ENCODE results near the gene SYPL1.

The SYPL1 gene

GRCh38 chr7:106068538-106068961, 43.6 kb downstream of the SYPL1 start:
- TF ChIP-seq POLR2AphosphoS5 (IDR thresholded peaks at IDR 0.05; ENCODE audit: low read depth, low read length) (no peak), SIN3A (IDR thresholded peaks at IDR 0.05; ENCODE audit: borderline replicate concordance, insufficient read depth, low read length) (no peak), REST (IDR thresholded peaks at IDR 0.05; ENCODE audit: insufficient read depth in 1 of 2, low read depth in 2 of 2, low read length in 2 of 2) (no peak)

DNA sequence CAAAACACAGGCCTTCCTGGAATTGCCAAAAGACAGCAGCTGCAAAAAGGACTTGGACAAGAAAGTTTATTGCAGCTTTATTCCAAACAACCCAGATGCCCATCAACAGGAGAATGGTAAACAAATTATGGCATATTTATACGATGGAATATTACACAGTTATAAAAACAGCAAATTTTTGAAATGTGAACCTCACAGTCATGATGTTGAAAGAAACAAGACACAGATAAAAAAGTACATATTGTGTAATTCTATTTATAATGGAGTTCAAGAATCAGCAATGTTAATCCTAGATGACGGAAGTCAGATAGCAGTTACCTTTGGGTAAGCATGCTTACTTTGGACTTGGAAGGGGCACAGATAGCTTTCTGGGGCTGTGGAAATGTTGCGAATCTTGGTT, 44.4 kb downstream of the SYPL1 start:
- TF ChIP-seq SIN3A (IDR thresholded peaks at IDR 0.05; ENCODE audit: borderline replicate concordance, insufficient read depth, low read length), result no peak
- no peak for TF ChIP-seq TAF1 (IDR thresholded peaks at IDR 0.05; ENCODE audit: borderline replicate concordance, insufficient read depth, low read length)
- no peak for TF ChIP-seq REST (IDR thresholded peaks at IDR 0.05; ENCODE audit: insufficient read depth in 1 of 2, low read depth in 2 of 2, low read length in 2 of 2)
- TF ChIP-seq FOXP2 (optimal IDR thresholded peaks at IDR 0.05; ENCODE audit: borderline replicate concordance, extremely low read depth, extremely low read length, insufficient read depth), result no peak
- TF ChIP-seq POLR2AphosphoS5 (IDR thresholded peaks at IDR 0.05; ENCODE audit: low read depth, low read length), result no peak

- TF ChIP-seq FOXP2 (optimal IDR thresholded peaks at IDR 0.05; ENCODE audit: borderline replicate concordance, extremely low read depth, extremely low read length, insufficient read depth) (no peak), REST (IDR thresholded peaks at IDR 0.05; ENCODE audit: insufficient read depth in 1 of 2, low read depth in 2 of 2, low read length in 2 of 2) (no peak)
Measured at GRCh38 chr7:106065575-106066500, 46.3 kb downstream of the SYPL1 start.

- peak; percentile 56 for TF ChIP-seq FOXP2 (optimal IDR thresholded peaks at IDR 0.05; ENCODE audit: borderline replicate concordance, extremely low read depth, extremely low read length, insufficient read depth)
- no peak for TF ChIP-seq SIN3A (IDR thresholded peaks at IDR 0.05; ENCODE audit: borderline replicate concordance, insufficient read depth, low read length)
- peak; percentile 71 to 74 for TF ChIP-seq REST (IDR thresholded peaks at IDR 0.05; ENCODE audit: insufficient read depth in 1 of 2, low read depth in 2 of 2, low read length in 2 of 2)
- TF ChIP-seq TAF1 (IDR thresholded peaks at IDR 0.05; ENCODE audit: borderline replicate concordance, insufficient read depth, low read length), result no peak
- no peak for TF ChIP-seq POLR2AphosphoS5 (IDR thresholded peaks at IDR 0.05; ENCODE audit: low read depth, low read length)
Measured at GRCh38 chr7:106064771-106065574, 47.1 kb downstream of the SYPL1 start.

All from PFSK-1 (cell line).